Measurements from ENCODE around the gene LRRC1. TPM values are rescaled to one million over a fixed set of nuclear protein-coding genes. Genes with fewer than 3 reads are reported as not detected.

LRRC1 gene
- polyA plus RNA-seq = 10 to 100 TPM; 21.8 to 41.2 (median 35.4) TPM
- long read RNA-seq, donor 1, transcript LRRC1-202 (14 exons, 3,180 nt) = major isoform, 13 of 33 reads
- long read RNA-seq, donor 1, partial matches to known transcripts = 20 of 33 reads
- long read RNA-seq, donor 1, other reads (novel, unspliced or antisense) = 0 of 33 reads
- long read RNA-seq, donor 2, transcript LRRC1-202 (14 exons, 3,180 nt) = major isoform, 6 of 7 reads
- long read RNA-seq, donor 2, partial matches to known transcripts = 0 of 7 reads
- long read RNA-seq, donor 2, other reads (novel, unspliced or antisense) = 0 of 7 reads
- long read RNA-seq, donor 3, partial matches to known transcripts = 17 of 20 reads
- long read RNA-seq, donor 3, other reads (novel, unspliced or antisense) = 0 of 20 reads
- long read RNA-seq, donor 4 = 0 reads
- long read RNA-seq, donor 5 = 0 reads
- long read RNA-seq, donor 6, partial matches to known transcripts = 0 of 4 reads
- long read RNA-seq, donor 6, other reads (novel, unspliced or antisense) = 0 of 4 reads
- long read RNA-seq, donor 7 = 0 reads
- long read RNA-seq, donor 8 = 0 reads
- long read RNA-seq, donor 9, partial matches to known transcripts = 0 of 1 reads
- long read RNA-seq, donor 9, other reads (novel, unspliced or antisense) = 0 of 1 reads
- long read RNA-seq, donor 10, partial matches to known transcripts = 8 of 12 reads
- long read RNA-seq, donor 10, other reads (novel, unspliced or antisense) = 0 of 12 reads

- Histone ChIP-seq H3K4me1 (ENCODE audit: control insufficient read depth in 3 of 3, insufficient read depth in 2 of 3, low read depth in 1 of 3, low read length in 2 of 3) (peaks cover 0 to 6% (median 0%) of the 10 kb centered on the region in 3 donors), H3K9me3 (ENCODE audit: control insufficient read depth in 2 of 2, insufficient read depth in 1 of 2, low read depth in 1 of 2, low read length in 1 of 2) (peaks cover 0 to 2% of the 10 kb centered on the region in 2 donors), H3K27me3 (ENCODE audit: control insufficient read depth in 3 of 3, insufficient read depth in 3 of 3, low read length in 3 of 3) (no peaks in the 10 kb centered on the region), H3K36me3 (ENCODE audit: control insufficient read depth in 3 of 3, insufficient read depth in 2 of 3, low read depth in 1 of 3, low read length in 3 of 3) (no peaks in the 10 kb centered on the region), H3K4me3 (ENCODE audit: low read depth in 1 of 3, low read length in 3 of 3) (peak within 1 kb of the TSS; percentile 68 to 85 (median 69)), H3K27ac (ENCODE audit: low read depth in 1 of 3, low read length in 2 of 3) (peak within 1 kb of the TSS; percentile 57 to 93 (median 68))
- FAIRE-seq (no peak), DNase-seq (peak; percentile 89 to 98)
- WGBS, 3 donors = 0 to 1% (median 0%) methylated on average over 53 to 75 of the region's 75 CpGs
These were observed at the start of gene LRRC1 for GRCh38 chr6:53794720-53795339. LRRC1 (plus strand) TSS chr6:53795005; CDS start chr6:53795257, 252 bp downstream.

GRCh38 chr6:53746442-53747103, 48.2 kb upstream of the LRRC1 start:
- FAIRE-seq (no peak), DNase-seq (no peak)
- WGBS, 3 donors = 50 to 56% (median 52%) methylated on average over 3 of the region's 3 CpGs
- no peaks in the 10 kb centered on the region for H3K4me1 ChIP-seq (ENCODE audit: control insufficient read depth in 3 of 3, insufficient read depth in 2 of 3, low read depth in 1 of 3, low read length in 2 of 3)
- H3K36me3 ChIP-seq (ENCODE audit: control insufficient read depth in 3 of 3, insufficient read depth in 2 of 3, low read depth in 1 of 3, low read length in 3 of 3) = no peaks in the 10 kb centered on the region
- H3K9me3 ChIP-seq (ENCODE audit: control insufficient read depth in 2 of 2, insufficient read depth in 1 of 2, low read depth in 1 of 2, low read length in 1 of 2) = no peaks in the 10 kb centered on the region
- H3K27ac ChIP-seq (ENCODE audit: low read depth in 1 of 3, low read length in 2 of 3) = no peak overlapping the region
- H3K27me3 ChIP-seq (ENCODE audit: control insufficient read depth in 3 of 3, insufficient read depth in 3 of 3, low read length in 3 of 3) = no peaks in the 10 kb centered on the region
- no peak overlapping the region for H3K4me3 ChIP-seq (ENCODE audit: low read depth in 1 of 3, low read length in 3 of 3)

DNA sequence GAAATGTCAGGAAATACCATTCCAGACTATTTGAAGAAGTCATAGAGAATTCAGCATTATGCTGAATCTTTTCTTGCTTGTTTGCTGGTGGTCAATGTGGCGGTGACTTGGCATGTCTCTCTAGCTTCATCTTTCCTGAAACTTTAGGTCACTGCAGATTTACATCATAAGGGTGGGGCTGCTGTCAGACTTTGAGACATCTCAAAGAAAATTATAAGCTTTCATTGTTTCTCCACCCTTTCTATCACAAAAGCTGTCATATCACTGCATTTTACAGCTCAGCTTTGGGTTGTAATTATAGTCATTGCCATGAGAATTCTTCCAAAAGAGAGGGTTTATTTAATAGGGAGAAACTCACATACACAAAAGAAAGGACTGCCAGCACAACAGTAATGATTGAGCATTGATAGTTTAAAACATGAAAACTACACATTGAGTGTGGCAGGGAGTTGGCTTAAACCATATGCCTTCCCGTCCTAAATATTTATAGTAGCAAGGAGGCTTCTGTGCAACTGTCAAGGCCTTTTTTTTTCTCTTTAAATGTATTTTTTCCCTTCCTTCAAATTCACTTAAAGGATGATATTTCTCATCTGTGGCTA, 44.7 kb upstream of the LRRC1 start:
- DNase-seq = no peak
- 74 to 87% (median 81%) methylated on average over 2 of the region's 2 CpGs for WGBS, 3 donors
- Histone ChIP-seq H3K4me1 (ENCODE audit: control insufficient read depth in 3 of 3, insufficient read depth in 2 of 3, low read depth in 1 of 3, low read length in 2 of 3) (no peaks in the 10 kb centered on the region), H3K9me3 (ENCODE audit: control insufficient read depth in 2 of 2, insufficient read depth in 1 of 2, low read depth in 1 of 2, low read length in 1 of 2) (no peaks in the 10 kb centered on the region), H3K27ac (ENCODE audit: low read depth in 1 of 3, low read length in 2 of 3) (no peak overlapping the region), H3K4me3 (ENCODE audit: low read depth in 1 of 3, low read length in 3 of 3) (no peak overlapping the region), H3K27me3 (ENCODE audit: control insufficient read depth in 3 of 3, insufficient read depth in 3 of 3, low read length in 3 of 3) (no peaks in the 10 kb centered on the region), H3K36me3 (ENCODE audit: control insufficient read depth in 3 of 3, insufficient read depth in 2 of 3, low read depth in 1 of 3, low read length in 3 of 3) (no peaks in the 10 kb centered on the region)
- no peak for FAIRE-seq

DNA sequence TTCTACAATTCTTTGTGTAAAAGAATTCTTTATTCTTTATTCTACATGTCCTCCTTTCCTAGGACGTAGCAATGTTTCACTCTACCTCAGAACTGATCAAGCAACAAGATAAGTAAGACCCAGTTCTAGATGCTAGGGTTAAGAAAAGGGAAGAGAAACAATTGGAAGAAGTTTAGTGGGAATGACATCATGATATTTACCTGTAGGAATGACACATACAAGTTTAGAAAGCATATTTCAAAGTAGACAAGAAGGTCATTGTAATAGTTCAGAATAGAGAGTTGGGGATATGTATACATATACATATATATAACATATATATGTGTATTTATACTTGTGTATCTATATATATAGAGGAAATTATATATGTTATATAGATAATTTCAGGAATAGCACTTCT, 43.4 kb upstream of the LRRC1 start:
- no peak overlapping the region for H3K4me3 ChIP-seq (ENCODE audit: low read depth in 1 of 3, low read length in 3 of 3)
- H3K4me1 ChIP-seq (ENCODE audit: control insufficient read depth in 3 of 3, insufficient read depth in 2 of 3, low read depth in 1 of 3, low read length in 2 of 3) = no peaks in the 10 kb centered on the region
- H3K36me3 ChIP-seq (ENCODE audit: control insufficient read depth in 3 of 3, insufficient read depth in 2 of 3, low read depth in 1 of 3, low read length in 3 of 3) = no peaks in the 10 kb centered on the region
- H3K9me3 ChIP-seq (ENCODE audit: control insufficient read depth in 2 of 2, insufficient read depth in 1 of 2, low read depth in 1 of 2, low read length in 1 of 2) = no peaks in the 10 kb centered on the region
- DNase-seq (no peak), FAIRE-seq (no peak)
- no peak overlapping the region for H3K27ac ChIP-seq (ENCODE audit: low read depth in 1 of 3, low read length in 2 of 3)
- 0 to 45% (median 40%) methylated on average over 1 of the region's 1 CpG for WGBS, 3 donors
- H3K27me3 ChIP-seq (ENCODE audit: control insufficient read depth in 3 of 3, insufficient read depth in 3 of 3, low read length in 3 of 3) = no peaks in the 10 kb centered on the region

DNA sequence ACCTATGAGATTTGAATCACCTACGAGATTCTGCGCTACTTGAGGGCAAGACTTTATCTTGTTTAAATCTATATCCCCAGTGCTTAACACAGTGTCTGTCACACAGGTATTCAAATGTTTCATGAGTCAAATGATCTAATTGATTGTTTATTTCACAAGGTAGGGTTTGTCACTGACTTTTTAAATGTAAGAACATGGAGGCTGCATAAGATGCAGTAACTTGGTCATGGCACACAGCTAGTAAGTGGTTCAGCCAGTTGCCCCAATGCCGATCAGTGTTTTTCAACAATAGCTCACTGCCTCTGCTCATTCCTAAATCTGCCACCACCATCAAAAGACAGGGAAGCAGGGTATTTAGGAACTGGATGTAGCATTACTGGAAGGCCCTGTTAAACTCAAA, 42.4 kb upstream of the LRRC1 start:
- no peak overlapping the region for H3K27ac ChIP-seq (ENCODE audit: low read depth in 1 of 3, low read length in 2 of 3)
- no peak overlapping the region for H3K4me3 ChIP-seq (ENCODE audit: low read depth in 1 of 3, low read length in 3 of 3)
- 95 to 99% (median 98%) methylated on average over 3 of the region's 3 CpGs for WGBS, 3 donors
- H3K36me3 ChIP-seq (ENCODE audit: control insufficient read depth in 3 of 3, insufficient read depth in 2 of 3, low read depth in 1 of 3, low read length in 3 of 3) = no peaks in the 10 kb centered on the region
- no peaks in the 10 kb centered on the region for H3K27me3 ChIP-seq (ENCODE audit: control insufficient read depth in 3 of 3, insufficient read depth in 3 of 3, low read length in 3 of 3)
- H3K4me1 ChIP-seq (ENCODE audit: control insufficient read depth in 3 of 3, insufficient read depth in 2 of 3, low read depth in 1 of 3, low read length in 2 of 3) = no peaks in the 10 kb centered on the region
- H3K9me3 ChIP-seq (ENCODE audit: control insufficient read depth in 2 of 2, insufficient read depth in 1 of 2, low read depth in 1 of 2, low read length in 1 of 2) = no peaks in the 10 kb centered on the region
- FAIRE-seq (no peak), DNase-seq (no peak)

DNA sequence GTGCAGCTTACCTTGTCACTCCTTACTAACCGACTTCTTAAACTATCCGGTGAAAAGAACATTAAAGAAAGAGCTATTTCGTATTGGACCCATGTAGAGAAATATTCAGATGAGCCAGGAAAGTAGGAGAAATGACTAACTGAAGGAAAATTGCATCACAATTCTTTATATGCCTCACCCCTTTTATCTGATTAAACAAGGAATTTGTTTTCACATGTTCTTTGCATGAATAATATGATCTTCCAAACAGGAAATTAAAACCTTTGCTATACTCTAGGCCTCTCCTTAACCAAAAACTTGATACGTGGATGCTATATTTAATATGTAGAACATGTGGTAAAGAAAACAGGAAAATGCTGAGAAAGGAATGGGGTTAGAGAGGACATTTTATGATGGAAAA, 41.9 kb upstream of the LRRC1 start:
- H3K27me3 ChIP-seq (ENCODE audit: control insufficient read depth in 3 of 3, insufficient read depth in 3 of 3, low read length in 3 of 3) = no peaks in the 10 kb centered on the region
- DNase-seq = no peak
- no peaks in the 10 kb centered on the region for H3K4me1 ChIP-seq (ENCODE audit: control insufficient read depth in 3 of 3, insufficient read depth in 2 of 3, low read depth in 1 of 3, low read length in 2 of 3)
- H3K4me3 ChIP-seq (ENCODE audit: low read depth in 1 of 3, low read length in 3 of 3) = no peak overlapping the region
- H3K27ac ChIP-seq (ENCODE audit: low read depth in 1 of 3, low read length in 2 of 3) = no peak overlapping the region
- no peak for FAIRE-seq
- no peaks in the 10 kb centered on the region for H3K36me3 ChIP-seq (ENCODE audit: control insufficient read depth in 3 of 3, insufficient read depth in 2 of 3, low read depth in 1 of 3, low read length in 3 of 3)
- H3K9me3 ChIP-seq (ENCODE audit: control insufficient read depth in 2 of 2, insufficient read depth in 1 of 2, low read depth in 1 of 2, low read length in 1 of 2) = no peaks in the 10 kb centered on the region
- WGBS, 3 donors = 84 to 93% (median 92%) methylated on average over 4 of the region's 4 CpGs

GRCh38 chr6:53754330-53754729, 40.5 kb upstream of the LRRC1 start:
- 86 to 89% (median 87%) methylated on average over 4 of the region's 4 CpGs for WGBS, 3 donors
- H3K4me3 ChIP-seq (ENCODE audit: low read depth in 1 of 3, low read length in 3 of 3) = no peak overlapping the region
- FAIRE-seq (no peak), DNase-seq (no peak)
- no peaks in the 10 kb centered on the region for H3K4me1 ChIP-seq (ENCODE audit: control insufficient read depth in 3 of 3, insufficient read depth in 2 of 3, low read depth in 1 of 3, low read length in 2 of 3)
- no peaks in the 10 kb centered on the region for H3K36me3 ChIP-seq (ENCODE audit: control insufficient read depth in 3 of 3, insufficient read depth in 2 of 3, low read depth in 1 of 3, low read length in 3 of 3)
- no peaks in the 10 kb centered on the region for H3K9me3 ChIP-seq (ENCODE audit: control insufficient read depth in 2 of 2, insufficient read depth in 1 of 2, low read depth in 1 of 2, low read length in 1 of 2)
- H3K27me3 ChIP-seq (ENCODE audit: control insufficient read depth in 3 of 3, insufficient read depth in 3 of 3, low read length in 3 of 3) = no peaks in the 10 kb centered on the region
- no peak overlapping the region for H3K27ac ChIP-seq (ENCODE audit: low read depth in 1 of 3, low read length in 2 of 3)

GRCh38 chr6:53756396-53756795, 38.4 kb upstream of the LRRC1 start:
- Histone ChIP-seq H3K27ac (ENCODE audit: low read depth in 1 of 3, low read length in 2 of 3) (no peak overlapping the region), H3K36me3 (ENCODE audit: control insufficient read depth in 3 of 3, insufficient read depth in 2 of 3, low read depth in 1 of 3, low read length in 3 of 3) (no peaks in the 10 kb centered on the region), H3K27me3 (ENCODE audit: control insufficient read depth in 3 of 3, insufficient read depth in 3 of 3, low read length in 3 of 3) (no peaks in the 10 kb centered on the region), H3K9me3 (ENCODE audit: control insufficient read depth in 2 of 2, insufficient read depth in 1 of 2, low read depth in 1 of 2, low read length in 1 of 2) (no peaks in the 10 kb centered on the region), H3K4me3 (ENCODE audit: low read depth in 1 of 3, low read length in 3 of 3) (no peak overlapping the region), H3K4me1 (ENCODE audit: control insufficient read depth in 3 of 3, insufficient read depth in 2 of 3, low read depth in 1 of 3, low read length in 2 of 3) (no peaks in the 10 kb centered on the region)
- no peak for FAIRE-seq
- WGBS, 3 donors = 95 to 96% (median 95%) methylated on average over 3 of the region's 3 CpGs
- no peak for DNase-seq

All from small intestine (tissue), 16 donors.